ENCODE data around the gene PPM1G. TPM values are rescaled to one million over a fixed set of nuclear protein-coding genes. Genes with fewer than 3 reads are reported as not detected.

PPM1G gene
- total RNA-seq, 1 experiment from 2014 or later: 140 TPM

- POLR2A ChIA-PET: no interaction called here
- RAD21 ChIA-PET (ENCODE audit: low non-redundant PET in 1 of 2, low total read pairs in 2 of 2, uncharacterized antibody in 2 of 2, unreplicated experiment in 2 of 2): no interaction called here
- H3K9me2 ChIP-seq (ENCODE audit: insufficient read depth): no peaks in the 10 kb centered on the region
- no peak overlapping the region for H3K4me2 ChIP-seq (ENCODE audit: low read length)
- BruUV-seq (replicated peaks): no TSS peak
- peaks cover 7 to 24% of the 10 kb centered on the region in 2 experiments; a peak in 2 of 4 replicates for H3K36me3 ChIP-seq (ENCODE audit: control insufficient read depth in 1 of 2, insufficient read depth in 2 of 2, low read length in 2 of 2)
- no peaks in the 10 kb centered on the region for H3K27me3 ChIP-seq (ENCODE audit: insufficient read depth, low read length)
- ATAC-seq: no peak
- H3K4me3 ChIP-seq (replicated peaks in 1 of 2; ENCODE audit: low read depth in 1 of 2, low read length in 2 of 2): no peak overlapping the region
- H3K9ac ChIP-seq (ENCODE audit: low read length): no peak overlapping the region
- no peaks in the 10 kb centered on the region for H3K9me3 ChIP-seq (ENCODE audit: control insufficient read depth in 1 of 2, insufficient read depth in 1 of 2, low read depth in 1 of 2, low read length in 2 of 2)
- intact Hi-C loops (cut with micrococcal nuclease): no loop called here
- CTCF ChIA-PET: no interaction called here
- peaks cover 99% of the 10 kb centered on the region for H3K79me2 ChIP-seq (ENCODE audit: insufficient read depth, low read length)
- no peak for DNase-seq (ENCODE audit: low read depth, low spot score)
- TF ChIP-seq EZH2phosphoT487 (IDR thresholded peaks at IDR 0.05; ENCODE audit: borderline replicate concordance): no peak
- H4K20me1 ChIP-seq (ENCODE audit: insufficient read depth): peaks cover 10% of the 10 kb centered on the region; the same call in 1 of the 2 replicates
- no peak overlapping the region for H2AFZ ChIP-seq (ENCODE audit: low read depth, low read length, poor library complexity, severe bottlenecking)
- H3K27ac ChIP-seq (ENCODE audit: low read depth, low read length): no peak overlapping the region
- H3K4me1 ChIP-seq (ENCODE audit: control insufficient read depth in 1 of 2, insufficient read depth in 2 of 2, low read length in 2 of 2): peaks cover 2 to 4% of the 10 kb centered on the region in 2 experiments; a peak in 2 of 4 replicates
These were observed 18.3 kb downstream of the PPM1G start for GRCh38 chr2:27390822-27391679.

- H3K27me3 ChIP-seq (ENCODE audit: insufficient read depth, low read length): no peaks in the 10 kb centered on the region
- H3K9ac ChIP-seq (ENCODE audit: low read length): peak overlapping the region; percentile 80
- H3K4me2 ChIP-seq (ENCODE audit: low read length): peak overlapping the region; percentile 99; the same call in 1 of the 2 replicates
- ATAC-seq: no peak
- TF ChIP-seq POLR2AphosphoS5 (IDR thresholded peaks at IDR 0.05; ENCODE audit: low read depth, low read length) (no peak), JUND (IDR thresholded peaks at IDR 0.05) (no peak), TCF7L2 (IDR thresholded peaks at IDR 0.05; ENCODE audit: borderline replicate concordance, extremely low read depth, insufficient read depth, insufficient read length) (no peak), SP1 (IDR thresholded peaks at IDR 0.05; ENCODE audit: low read depth) (no peak), POLR2A (IDR thresholded peaks at IDR 0.05; ENCODE audit: borderline replicate concordance, extremely low read depth, insufficient read depth, insufficient read length) (no peak), ZBTB33 (IDR thresholded peaks at IDR 0.05; ENCODE audit: extremely low read depth, insufficient replicate concordance, low read length) (no peak), MAX (IDR thresholded peaks at IDR 0.05) (no peak), ZNF274 (IDR thresholded peaks at IDR 0.05; ENCODE audit: low read depth, low read length) (no peak)
- no peak overlapping the region for H3K4me3 ChIP-seq (replicated peaks in 1 of 2; ENCODE audit: low read depth in 1 of 2, low read length in 2 of 2)
- RAD21 ChIA-PET (ENCODE audit: low non-redundant PET in 1 of 2, low total read pairs in 2 of 2, uncharacterized antibody in 2 of 2, unreplicated experiment in 2 of 2): no interaction called here
- H3K27ac ChIP-seq (ENCODE audit: low read depth, low read length): peak overlapping the region; percentile 67
- peaks cover 34 to 59% of the 10 kb centered on the region in 2 experiments; a peak in 3 of 4 replicates for H3K36me3 ChIP-seq (ENCODE audit: control insufficient read depth in 1 of 2, insufficient read depth in 2 of 2, low read length in 2 of 2)
- no peaks in the 10 kb centered on the region for H3K9me2 ChIP-seq (ENCODE audit: insufficient read depth)
- POLR2A ChIA-PET: no interaction called here
- no peaks in the 10 kb centered on the region for H4K20me1 ChIP-seq (ENCODE audit: insufficient read depth)
- intact Hi-C loops (cut with micrococcal nuclease): no loop called here
- TSS peak; percentile 65 for BruUV-seq (replicated peaks)
- CTCF ChIA-PET: interaction anchor here (2.2 kb wide), 1 partner anchor 302 kb away, joined by 7 read pairs; no protein-coding TSS in a partner anchor
- no peak for DNase-seq (ENCODE audit: low read depth, low spot score)
- peaks cover 36% of the 10 kb centered on the region for H3K79me2 ChIP-seq (ENCODE audit: insufficient read depth, low read length)
- peaks cover 3 to 27% of the 10 kb centered on the region in 2 experiments; a peak in 3 of 4 replicates for H3K4me1 ChIP-seq (ENCODE audit: control insufficient read depth in 1 of 2, insufficient read depth in 2 of 2, low read length in 2 of 2)
- no peak overlapping the region for H2AFZ ChIP-seq (ENCODE audit: low read depth, low read length, poor library complexity, severe bottlenecking)
- H3K9me3 ChIP-seq (ENCODE audit: control insufficient read depth in 1 of 2, insufficient read depth in 1 of 2, low read depth in 1 of 2, low read length in 2 of 2): no peaks in the 10 kb centered on the region
These were observed 27.7 kb downstream of the PPM1G start for GRCh38 chr2:27381577-27382181.

All from HCT116 (cell line).